K562 (cell line): ENCODE results near the gene TSHZ1. TPM values are rescaled to one million over a fixed set of nuclear protein-coding genes. Genes with fewer than 3 reads are reported as not detected.

Source experiments
- ATAC-seq: fragments of 200-7000 bp; cut with Tn5 transposase; 3 replicates; pipeline ENCODE4 v1.9.1; 2020; ENCODE audit warnings: moderate library complexity
- BruUV-seq: library from RNA; stranded (reverse); fragments of 400-500 nt; replicated peaks from 2 replicates; lab custom pipeline; 2021; lab: Mats Ljungman, UMichigan
- CTCF ChIA-PET: fragments of 300-600 bp; formaldehyde crosslinking; extraction: SDS; loops from one replicate; lab custom pipeline; 2021; ENCODE audit warnings: low intra/inter-chr PET ratio; lab: Yijun Ruan, JAX
- POLR2A ChIA-PET: fragments of 300-600, 350-650 bp; sonication (Branson Sonifier 250); formaldehyde crosslinking; extraction: SDS; loops from one replicate; lab custom pipeline; 2021; ENCODE audit warnings: antibody characterized with exemption, inconsistent platforms; lab: Yijun Ruan, JAX
- DNase-seq, 4 experiments: peaks; one replicate each; pipeline versions ENCODE4 v3.0.0 to v3.0.0-alpha.2; 2011 to 2018; ENCODE audit warnings: low spot score in 3 of 4, mixed read lengths in 3 of 4; ENCODE audit errors: extremely low read depth in 1 of 4
- FAIRE-seq: peaks from 2 replicates; lab custom pipeline; 2011; peaks lifted over from hg19 to GRCh38; lab: Jason Lieb, UNC
- H2AFZ ChIP-seq: 2 replicates; pipeline ENCODE4 v1.6.0; 2011; ENCODE audit warnings: low read depth, low read length, control low read depth, inconsistent platforms
- H3K27ac ChIP-seq: fragments of 200-600 bp; 3 replicates; pipeline ENCODE4 v1.8.0; 2011; ENCODE audit warnings: low read depth, mild to moderate bottlenecking, control low read depth, inconsistent platforms, low read length, moderate library complexity, mixed read lengths; ENCODE audit errors: extremely low read depth
- H3K27me3 ChIP-seq, 2 experiments: fragments of 300-600 bp in 1 of 2; 2 replicates in 1 of 2; 3 replicates in 1 of 2; pipeline versions ENCODE4 v1.6.0 to v1.8.0; 2011; ENCODE audit warnings: inconsistent platforms in 2 of 2, low read length in 2 of 2, mild to moderate bottlenecking in 1 of 2, mixed read lengths in 1 of 2, moderate library complexity in 1 of 2; ENCODE audit not compliant: control insufficient read depth in 2 of 2, insufficient read depth in 2 of 2
- H3K36me3 ChIP-seq: fragments of 300-600 bp; 3 replicates; pipeline ENCODE4 v1.8.0; 2011; ENCODE audit warnings: mild to moderate bottlenecking, low read length, inconsistent platforms; ENCODE audit not compliant: control insufficient read depth, insufficient read depth
- H3K4me1 ChIP-seq, 2 experiments: fragments of 200-600 bp in 1 of 2; replicated peaks in 1 of 2; 2 replicates in 1 of 2; 3 replicates in 1 of 2; pipeline versions ENCODE4 v1.5.1 to v1.8.0; 2011; ENCODE audit warnings: inconsistent platforms in 2 of 2, low read length in 2 of 2, mild to moderate bottlenecking in 1 of 2, mixed read lengths in 1 of 2, moderate library complexity in 1 of 2; ENCODE audit not compliant: control insufficient read depth in 2 of 2, insufficient read depth in 2 of 2
- H3K4me2 ChIP-seq: 2 replicates; pipeline ENCODE4 v1.6.1; 2011; ENCODE audit warnings: low read length, control low read depth, inconsistent platforms, mixed read lengths; ENCODE audit not compliant: insufficient read depth
- H3K4me3 ChIP-seq: fragments of 200-600 bp; sonication (generic), shearing (Covaris generic); 2 replicates; pipeline ENCODE4 v1.5.1; 2016; ENCODE audit warnings: control low read depth, inconsistent platforms
- H3K79me2 ChIP-seq: fragments of 200-600 bp; 3 replicates; pipeline ENCODE4 v1.8.0; 2011; ENCODE audit warnings: low read length, inconsistent platforms; ENCODE audit not compliant: control insufficient read depth, insufficient read depth
- H3K9ac ChIP-seq, 2 experiments: 2 replicates each; pipeline versions ENCODE4 v1.6.0 to v1.6.1; 2011; ENCODE audit warnings: low read depth in 2 of 2, low read length in 2 of 2, control low read depth in 1 of 2, inconsistent platforms in 1 of 2, mild to moderate bottlenecking in 1 of 2, mixed read lengths in 1 of 2; ENCODE audit not compliant: insufficient read depth in 1 of 2
- H3K9me1 ChIP-seq: one replicate; pipeline ENCODE4 v1.6.0; 2011; ENCODE audit warnings: inconsistent platforms, mild to moderate bottlenecking, low read length, moderate library complexity; ENCODE audit not compliant: control insufficient read depth, insufficient read depth
- H3K9me3 ChIP-seq: replicated peaks from 2 replicates; pipeline ENCODE4 v1.5.1; 2011; ENCODE audit warnings: low read depth, low read length, inconsistent platforms; ENCODE audit not compliant: control insufficient read depth, insufficient read depth
- H4K20me1 ChIP-seq: replicated peaks from 2 replicates; pipeline ENCODE4 v1.6.1; 2011; ENCODE audit warnings: low read length, inconsistent platforms, mixed read lengths; ENCODE audit not compliant: control insufficient read depth, insufficient read depth
- FOS ChIP-seq: IDR thresholded peaks from 3 replicates; pipeline ENCODE4 v1.6.1; 2011; ENCODE audit not compliant: insufficient read length; ENCODE audit errors: extremely low read depth
- GATAD2A ChIP-seq: fragments of 450-650 bp; IDR thresholded peaks from 2 replicates; pipeline ENCODE4 v1.6.1; 2017
- WGBS: fragments of 100-300 bp; shearing (Covaris generic); methylation state at CpG from one replicate; pipeline ENCODE4 v1.1.6; 2016; ENCODE audit warnings: low coverage, mixed read lengths; ENCODE audit not compliant: insufficient coverage; ENCODE audit errors: missing lambda C conversion rate; 5-methylcytosine and 5-hydroxymethylcytosine counted together
- in situ Hi-C: fragments of 300-500 bp; cut with MboI; formaldehyde crosslinking; loops from 4 replicates; pipeline ENCODE4 v1.15.0; 2018; ENCODE audit warnings: inconsistent platforms, mixed read lengths
- intact Hi-C: fragments of 100-400 bp; cut with micrococcal nuclease; formaldehyde crosslinking; loops from 2 replicates; pipeline ENCODE4 v1.14.2; 2022
- polyA plus RNA-seq, 8 experiments: library from polyadenylated mRNA; depleted of rRNA in 4 of 8; stranded (reverse) in 5 of 8; unstranded in 3 of 8; fragments of >200 nt; fragmentation: Nextera tagmentation in 2 of 8; fragmentation: Illumina TruSeq in 1 of 8; extraction: Ambion mirVana in 2 of 8; extraction: Trizol in 1 of 8; gene quantifications; 2 replicates each; pipeline versions ENCODE4 v1.2.1 to v1.2.3, GENCODE V29; 2011 to 2014; ENCODE audit warnings: inconsistent platforms in 1 of 8, missing spikeins in 1 of 8
- total RNA-seq, 7 experiments: library from RNA; depleted of rRNA in 6 of 7; stranded (reverse); fragments of >200 nt in 6 of 7; fragmentation: Illumina TruSeq in 2 of 7; extraction: Trizol in 2 of 7; gene quantifications; 2 replicates each; pipeline versions ENCODE4 v1.2.1 to v1.2.3, GENCODE V29; 2011 to 2021; ENCODE audit warnings: low replicate concordance in 1 of 7

TSHZ1 gene
- total and polyA plus RNA-seq, 9 of the 15 experiments (the other 6 are each of a cell fraction or from before 2014, with no cell fraction given): 1.1 to 7.2 (median 2.7) TPM

- no peak for TF ChIP-seq FOS
- 0 out of 2 replicates have a peak, but pooled peaks have one; percentile 21 for TF ChIP-seq GATAD2A
- BruUV-seq: TSS peak; percentile 41
- peak overlapping the region; percentile 93 for H3K27ac ChIP-seq
- FAIRE-seq (no peak), DNase-seq (peak in 1 of 4 experiments; percentile 26), ATAC-seq (no peak)
- no peaks in the 10 kb centered on the region for H3K9me3 ChIP-seq
- peak overlapping the region; percentile 88 for H3K4me2 ChIP-seq
- H3K27me3 ChIP-seq: no peaks in the 10 kb centered on the region
- H3K79me2 ChIP-seq: peaks cover 69% of the 10 kb centered on the region
- H3K4me1 ChIP-seq: peaks cover 10 to 43% of the 10 kb centered on the region in 2 experiments; a peak in 4 of 5 replicates
- no peaks in the 10 kb centered on the region for H3K36me3 ChIP-seq
- no peaks in the 10 kb centered on the region; the same call in 1 of the 2 replicates for H4K20me1 ChIP-seq
- peak overlapping the region; percentile 65 for H2AFZ ChIP-seq
- intact Hi-C loops: no loop called here
- POLR2A ChIA-PET: interaction anchor here (0.8 kb wide), 1 partner anchor 234 kb away, joined by 3 read pairs; no protein-coding TSS in a partner anchor
- H3K4me3 ChIP-seq: peak overlapping the region; percentile 71
- in situ Hi-C loops: no loop called here
- under 1% methylated on average over 24 of the region's 26 CpGs for WGBS
- H3K9ac ChIP-seq: peak overlapping the region; percentile 73 to 97
- peaks cover 3% of the 10 kb centered on the region for H3K9me1 ChIP-seq
- CTCF ChIA-PET: no interaction called here
These were observed 3.1 kb upstream of the TSHZ1 start for GRCh38 chr18:75207310-75208154.
